ENCODE data around the gene FLT4. TPM values are rescaled to one million over a fixed set of nuclear protein-coding genes. Genes with fewer than 3 reads are reported as not detected.

Gene FLT4
- total RNA-seq, 1 donor from 2014 or later = 541 TPM

GRCh38 chr5:180609817-180610550 is 39.4 kb downstream of the FLT4 start:
- Mint-ChIP-seq H3K36me3 (ENCODE audit: low read depth, unreplicated experiment) (peaks cover 48% of the 10 kb centered on the region), H3K4me1 (ENCODE audit: unreplicated experiment) (peaks cover 18% of the 10 kb centered on the region), H3K27me3 (ENCODE audit: unreplicated experiment) (peaks cover 27% of the 10 kb centered on the region), H3K4me3 (ENCODE audit: unreplicated experiment) (peak overlapping the region; percentile 51), H3K9me3 (ENCODE audit: unreplicated experiment) (no peaks in the 10 kb centered on the region), H3K27ac (ENCODE audit: unreplicated experiment) (peak overlapping the region; percentile 13)
- no peak for TF ChIP-seq CTCF (IDR thresholded peaks at IDR 0.05; ENCODE audit: unreplicated experiment)
- no peak for DNase-seq (ENCODE audit: low spot score)

GRCh38 chr5:180609386-180609785 is 40.0 kb downstream of the FLT4 start:
- Mint-ChIP-seq H3K27ac (ENCODE audit: unreplicated experiment) (peak overlapping the region; percentile 13), H3K36me3 (ENCODE audit: low read depth, unreplicated experiment) (peaks cover 46% of the 10 kb centered on the region), H3K27me3 (ENCODE audit: unreplicated experiment) (peaks cover 25% of the 10 kb centered on the region), H3K9me3 (ENCODE audit: unreplicated experiment) (no peaks in the 10 kb centered on the region), H3K4me1 (ENCODE audit: unreplicated experiment) (peaks cover 13% of the 10 kb centered on the region), H3K4me3 (ENCODE audit: unreplicated experiment) (peak overlapping the region; percentile 51)
- no peak for TF ChIP-seq CTCF (IDR thresholded peaks at IDR 0.05; ENCODE audit: unreplicated experiment)
- DNase-seq (ENCODE audit: low spot score) = no peak

GRCh38 chr5:180608572-180609310 is 40.7 kb downstream of the FLT4 start:
- no peak for DNase-seq (ENCODE audit: low spot score)
- Mint-ChIP-seq H3K36me3 (ENCODE audit: low read depth, unreplicated experiment) (peaks cover 45% of the 10 kb centered on the region), H3K4me3 (ENCODE audit: unreplicated experiment) (no peak overlapping the region), H3K4me1 (ENCODE audit: unreplicated experiment) (peaks cover 8% of the 10 kb centered on the region), H3K27me3 (ENCODE audit: unreplicated experiment) (peaks cover 23% of the 10 kb centered on the region), H3K27ac (ENCODE audit: unreplicated experiment) (peak overlapping the region; percentile 20), H3K9me3 (ENCODE audit: unreplicated experiment) (no peaks in the 10 kb centered on the region)
- TF ChIP-seq CTCF (IDR thresholded peaks at IDR 0.05; ENCODE audit: unreplicated experiment) = no peak

GRCh38 chr5:180607861-180608571 is 41.4 kb downstream of the FLT4 start:
- no peak overlapping the region for H3K4me3 Mint-ChIP-seq (ENCODE audit: unreplicated experiment)

More at GRCh38 chr5:180607861-180608571, 41.4 kb downstream of the FLT4 start:
- DNase-seq (ENCODE audit: low spot score) = no peak
- TF ChIP-seq CTCF (IDR thresholded peaks at IDR 0.05; ENCODE audit: unreplicated experiment) = no peak
- Mint-ChIP-seq H3K9me3 (ENCODE audit: unreplicated experiment) (no peaks in the 10 kb centered on the region), H3K27me3 (ENCODE audit: unreplicated experiment) (peaks cover 23% of the 10 kb centered on the region), H3K4me1 (ENCODE audit: unreplicated experiment) (peaks cover 7% of the 10 kb centered on the region), H3K36me3 (ENCODE audit: low read depth, unreplicated experiment) (peaks cover 39% of the 10 kb centered on the region), H3K27ac (ENCODE audit: unreplicated experiment) (peak overlapping the region; percentile 17)

Measured in endothelial cell (in vitro differentiated cells).